Brain microvascular endothelial cell (primary cell): ENCODE data around the gene PCGF3.
"Not testable (repeated sequence)": the region's sequence is repeated elsewhere in the genome, so short reads cannot be mapped to it uniquely, and the experiment has no call there.

Source experiments
- DNase-seq: peaks from one replicate; pipeline ENCODE4 v3.0.0-alpha.2; 2020
- H3K27ac ChIP-seq: fragments of 250-450 bp; sonication (Bioruptor Pico); 2 replicates; pipeline ENCODE4 v1.5.1; 2020; ENCODE audit warnings: mild to moderate bottlenecking, moderate library complexity
- H3K27me3 ChIP-seq: fragments of 250-450 bp; sonication (Bioruptor Pico); replicated peaks from 2 replicates; pipeline ENCODE4 v1.5.1; 2020; ENCODE audit warnings: mild to moderate bottlenecking
- H3K36me3 ChIP-seq: fragments of 250-450 bp; sonication (Bioruptor Pico); replicated peaks from 2 replicates; pipeline ENCODE4 v1.5.1; 2020; ENCODE audit warnings: mild to moderate bottlenecking
- H3K4me3 ChIP-seq: 2 replicates; pipeline ENCODE4 v1.5.1; 2011; ENCODE audit warnings: low read depth, mild to moderate bottlenecking, control low read depth, low read length, moderate library complexity
- in situ Hi-C: cut with HindIII; loops from 2 replicates; pipeline ENCODE4 v1.10.0; 2017; ENCODE audit warnings: low sequenced_read_pairs, low pct_ligation_motif_present
- TF ChIP-seq, protein P1 (sequence below): IDR thresholded peaks from 2 replicates; pipeline ENCODE4 v1.5.1; 2011; ENCODE audit warnings: low read depth, mild to moderate bottlenecking, moderate library complexity, low read length, control low read depth, inconsistent platforms; ENCODE audit errors: missing control alignments

PCGF3 gene

DNA sequence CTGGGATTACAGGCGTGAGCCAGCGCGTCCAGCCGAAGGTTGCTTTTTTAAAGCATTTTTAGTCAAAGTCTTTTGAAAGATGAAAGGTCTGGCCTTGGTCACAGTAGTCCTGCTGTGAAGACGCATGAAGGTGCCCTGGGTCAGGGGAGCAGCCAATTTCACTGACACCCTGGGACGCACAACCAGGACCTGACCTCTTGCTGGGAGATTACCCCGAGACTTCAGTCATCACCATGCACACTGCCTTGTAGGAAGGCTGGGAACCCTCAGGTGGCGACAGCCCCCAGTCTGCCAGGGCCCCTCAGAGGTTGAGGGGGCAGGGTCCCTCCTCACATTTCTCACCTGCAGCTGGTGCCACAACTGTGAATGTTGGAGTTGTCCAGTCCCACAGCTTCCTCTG lies 67.1 kb downstream of the PCGF3 start:
- H3K4me3 ChIP-seq, result no peak overlapping the region
- TF ChIP-seq, protein P1, sequence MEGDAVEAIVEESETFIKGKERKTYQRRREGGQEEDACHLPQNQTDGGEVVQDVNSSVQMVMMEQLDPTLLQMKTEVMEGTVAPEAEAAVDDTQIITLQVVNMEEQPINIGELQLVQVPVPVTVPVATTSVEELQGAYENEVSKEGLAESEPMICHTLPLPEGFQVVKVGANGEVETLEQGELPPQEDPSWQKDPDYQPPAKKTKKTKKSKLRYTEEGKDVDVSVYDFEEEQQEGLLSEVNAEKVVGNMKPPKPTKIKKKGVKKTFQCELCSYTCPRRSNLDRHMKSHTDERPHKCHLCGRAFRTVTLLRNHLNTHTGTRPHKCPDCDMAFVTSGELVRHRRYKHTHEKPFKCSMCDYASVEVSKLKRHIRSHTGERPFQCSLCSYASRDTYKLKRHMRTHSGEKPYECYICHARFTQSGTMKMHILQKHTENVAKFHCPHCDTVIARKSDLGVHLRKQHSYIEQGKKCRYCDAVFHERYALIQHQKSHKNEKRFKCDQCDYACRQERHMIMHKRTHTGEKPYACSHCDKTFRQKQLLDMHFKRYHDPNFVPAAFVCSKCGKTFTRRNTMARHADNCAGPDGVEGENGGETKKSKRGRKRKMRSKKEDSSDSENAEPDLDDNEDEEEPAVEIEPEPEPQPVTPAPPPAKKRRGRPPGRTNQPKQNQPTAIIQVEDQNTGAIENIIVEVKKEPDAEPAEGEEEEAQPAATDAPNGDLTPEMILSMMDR, result no peak
- no peak for DNase-seq
- in situ Hi-C loops, result no loop called here
- peaks cover 60% of the 10 kb centered on the region for H3K36me3 ChIP-seq
- H3K27me3 ChIP-seq, result no peaks in the 10 kb centered on the region
- H3K27ac ChIP-seq, result no peak overlapping the region

DNA sequence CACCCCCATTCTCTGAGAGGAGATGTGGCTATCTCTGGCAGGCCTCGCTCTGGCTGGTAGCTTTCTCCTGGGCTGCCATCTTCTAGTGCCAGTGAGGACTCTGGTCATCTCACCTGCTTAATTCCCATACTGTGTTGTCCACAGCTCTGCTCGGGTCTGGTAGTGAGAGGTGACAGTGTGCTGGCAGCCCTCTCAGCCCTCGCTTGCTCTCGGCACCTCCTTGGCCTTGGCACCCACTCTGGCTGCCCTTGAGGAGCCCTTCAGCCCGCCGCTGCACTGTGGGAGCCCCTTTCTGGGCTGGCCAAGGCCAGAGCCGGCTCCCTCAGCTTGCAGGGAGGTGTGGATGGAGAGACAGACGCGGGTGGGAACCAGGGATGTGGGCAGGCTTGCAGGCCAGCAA lies 67.6 kb downstream of the PCGF3 start:
- peaks cover 57% of the 10 kb centered on the region for H3K36me3 ChIP-seq
- H3K4me3 ChIP-seq, result no peak overlapping the region
- in situ Hi-C loops, result no loop called here
- TF ChIP-seq, protein P1, result no peak
- H3K27ac ChIP-seq, result no peak overlapping the region
- DNase-seq, result no peak
- no peaks in the 10 kb centered on the region for H3K27me3 ChIP-seq

GRCh38 chr4:774419-775092 lies 68.9 kb downstream of the PCGF3 start:
- H3K27me3 ChIP-seq, H3K27ac ChIP-seq, DNase-seq, H3K4me3 ChIP-seq, in situ Hi-C loops: not testable (repeated sequence)
- peaks cover 59% of the 10 kb centered on the region for H3K36me3 ChIP-seq

DNA sequence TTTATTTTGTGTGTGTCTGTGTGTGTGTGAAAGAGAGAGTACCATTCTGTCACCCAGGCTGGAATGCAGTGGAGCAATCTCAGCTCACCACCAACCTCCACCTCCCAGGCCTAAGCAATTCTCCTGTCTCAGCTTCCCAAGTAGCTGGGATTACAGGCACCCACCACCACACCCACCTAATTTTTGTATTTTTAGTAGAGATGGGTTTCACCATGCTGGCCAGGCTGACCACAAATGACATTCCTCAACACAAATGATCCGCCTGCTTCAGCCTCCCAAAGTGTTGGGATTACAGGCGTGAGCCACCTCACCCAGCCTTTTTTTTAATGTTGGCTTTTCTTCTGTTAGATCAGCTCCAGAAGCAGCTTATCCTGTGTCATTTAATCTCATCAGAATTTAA lies 69.9 kb downstream of the PCGF3 start:
- DNase-seq, H3K27ac ChIP-seq, H3K4me3 ChIP-seq, H3K27me3 ChIP-seq, in situ Hi-C loops: not testable (repeated sequence)
- H3K36me3 ChIP-seq, result peaks cover 55% of the 10 kb centered on the region

DNA sequence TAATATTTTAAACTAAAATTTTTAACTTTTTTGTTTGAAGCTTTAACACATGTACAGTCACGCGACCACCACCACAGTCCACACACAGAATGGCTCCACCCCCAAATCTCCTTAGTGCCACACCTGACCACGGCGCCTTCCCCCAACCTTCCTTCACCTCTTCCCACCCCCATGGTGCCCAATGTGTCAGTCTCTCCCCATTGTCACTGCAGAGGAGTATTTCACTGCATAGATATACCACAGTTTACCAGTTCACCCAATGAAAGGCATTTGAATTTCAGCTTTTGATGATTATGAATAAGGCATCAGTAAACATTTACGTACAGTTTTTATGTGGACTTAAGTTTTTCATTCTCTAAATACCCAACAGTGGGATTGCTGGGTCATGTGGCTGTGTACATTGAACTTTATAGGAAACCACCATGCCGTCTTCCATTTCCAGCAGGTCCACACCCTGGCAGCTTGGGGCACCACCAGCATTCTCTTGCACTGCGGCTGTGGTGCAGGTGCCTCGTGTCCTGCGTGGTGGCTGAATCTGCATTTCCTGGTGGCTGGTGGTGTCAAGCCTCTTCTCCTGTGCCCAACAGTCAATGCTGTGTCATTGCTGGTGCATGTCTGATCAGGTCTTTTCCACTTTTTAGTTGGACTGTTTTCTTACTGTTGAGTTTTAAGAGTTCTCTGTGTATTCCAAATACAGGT lies 71.3 kb downstream of the PCGF3 start:
- H3K36me3 ChIP-seq, result peaks cover 53% of the 10 kb centered on the region
- H3K4me3 ChIP-seq, result no peak overlapping the region
- no peaks in the 10 kb centered on the region for H3K27me3 ChIP-seq
- DNase-seq, result no peak
- in situ Hi-C loops, result no loop called here
- no peak overlapping the region for H3K27ac ChIP-seq
- TF ChIP-seq, protein P1, result no peak

GRCh38 chr4:777520-778262 lies 72.1 kb downstream of the PCGF3 start:
- DNase-seq, result no peak
- peaks cover 51% of the 10 kb centered on the region for H3K36me3 ChIP-seq
- in situ Hi-C loops, result no loop called here
- TF ChIP-seq, protein P1, result no peak
- no peak overlapping the region for H3K4me3 ChIP-seq
- no peak overlapping the region for H3K27ac ChIP-seq
- no peaks in the 10 kb centered on the region for H3K27me3 ChIP-seq
